HepG2 (cell line): Measurements from ENCODE around the gene BPIFB2. TPM values are rescaled to one million over a fixed set of nuclear protein-coding genes. Genes with fewer than 3 reads are reported as not detected.
A peak's percentile ranks its signal among the peaks of the same experiment; 100 is the strongest.

Source experiments
- ATAD3A ChIP-seq: sonication (generic); formaldehyde crosslinking; IDR thresholded peaks from 2 replicates; pipeline ENCODE4 v1.4.0; 2020; ENCODE audit warnings: missing genetic modification reagents
- CBX2 ChIP-seq, 2 experiments: fragments of 200-600 bp in 1 of 2; sonication (generic); formaldehyde crosslinking in 1 of 2; IDR thresholded peaks; 2 replicates each; pipeline versions ENCODE4 v1.7.0 to v1.8.1; 2018 to 2022; ENCODE audit warnings: low read depth in 2 of 2, low read length in 1 of 2, mild to moderate bottlenecking in 1 of 2, missing genetic modification reagents in 1 of 2
- FOXJ3 ChIP-seq: sonication (generic); formaldehyde crosslinking; IDR thresholded peaks from 2 replicates; pipeline ENCODE4 v1.4.0; 2020; ENCODE audit warnings: missing genetic modification reagents, mild to moderate bottlenecking, borderline replicate concordance
- KDM5B ChIP-seq: sonication (generic); formaldehyde crosslinking; IDR thresholded peaks from 2 replicates; pipeline ENCODE4 v1.4.0; 2020; ENCODE audit warnings: missing genetic modification reagents, mild to moderate bottlenecking, borderline replicate concordance
- MATR3 ChIP-seq: sonication (generic); formaldehyde crosslinking; IDR thresholded peaks from 2 replicates; pipeline ENCODE4 v1.4.0; 2020; ENCODE audit warnings: missing genetic modification reagents
- NCOA2 ChIP-seq: sonication (generic); formaldehyde crosslinking; IDR thresholded peaks from 2 replicates; pipeline ENCODE4 v1.8.0; 2022; ENCODE audit warnings: inconsistent platforms
- NKX3-1 ChIP-seq: sonication (generic); formaldehyde crosslinking; IDR thresholded peaks from 2 replicates; pipeline ENCODE4 v1.5.0; 2020; ENCODE audit warnings: missing genetic modification reagents
- REXO4 ChIP-seq: sonication (generic); formaldehyde crosslinking; IDR thresholded peaks from 2 replicates; pipeline ENCODE4 v1.8.0; 2022; ENCODE audit warnings: missing genetic modification reagents, mild to moderate bottlenecking, borderline replicate concordance
- SMYD3 ChIP-seq: sonication (generic); formaldehyde crosslinking; IDR thresholded peaks from 2 replicates; pipeline ENCODE4 v1.8.1; 2023; ENCODE audit warnings: mild to moderate bottlenecking, missing genetic modification reagents
- TOE1 ChIP-seq: sonication (generic); formaldehyde crosslinking; IDR thresholded peaks from 2 replicates; pipeline ENCODE4 v1.4.0; 2020; ENCODE audit warnings: mild to moderate bottlenecking, missing genetic modification reagents
- YEATS2 ChIP-seq: sonication (generic); formaldehyde crosslinking; IDR thresholded peaks from 2 replicates; pipeline ENCODE4 v1.4.0; 2020; ENCODE audit warnings: missing genetic modification reagents, borderline replicate concordance
- ZFP36 ChIP-seq: fragments of 150-350 bp; IDR thresholded peaks from 2 replicates; pipeline ENCODE4 v1.6.1; 2018; ENCODE audit warnings: borderline replicate concordance, low read length, low read depth; ENCODE audit not compliant: partially characterized antibody
- ZFP41 ChIP-seq: sonication (generic); formaldehyde crosslinking; IDR thresholded peaks from 2 replicates; pipeline ENCODE4 v1.4.0; 2020; ENCODE audit warnings: mild to moderate bottlenecking, missing genetic modification reagents, borderline replicate concordance
- ZNF263 ChIP-seq: sonication (generic); formaldehyde crosslinking; IDR thresholded peaks from 2 replicates; pipeline ENCODE4 v1.4.0; 2020; ENCODE audit warnings: missing genetic modification reagents
- ZSCAN9 ChIP-seq: IDR thresholded peaks from 2 replicates; pipeline ENCODE4 v1.6.1; 2016; ENCODE audit warnings: borderline replicate concordance
- polyA plus RNA-seq, 8 experiments: library from polyadenylated mRNA; depleted of rRNA in 3 of 8; stranded (reverse) in 7 of 8; unstranded in 1 of 8; fragments of >200 nt; fragmentation: Illumina TruSeq in 4 of 8; extraction: Trizol in 4 of 8; gene quantifications; 2 replicates each; pipeline versions ENCODE4 v1.2.1 to v1.2.3, GENCODE V29; 2011 to 2016; ENCODE audit warnings: low read depth in 4 of 8, missing spikeins in 1 of 8, mixed read lengths in 1 of 8; ENCODE audit not compliant: insufficient read depth in 1 of 8
- total RNA-seq, 5 experiments: library from RNA; depleted of rRNA; stranded (reverse); fragments of >200 nt; fragmentation: Illumina TruSeq; extraction: Trizol; gene quantifications; 2 replicates each; pipeline ENCODE4 v1.2.3, GENCODE V29; 2016; ENCODE audit warnings: low read depth in 1 of 5
- TF ChIP-seq, protein P1 (sequence below): sonication (generic); formaldehyde crosslinking; conservative IDR thresholded peaks from 2 replicates; pipeline ENCODE4 v1.4.0; 2020; ENCODE audit warnings: mild to moderate bottlenecking, missing genetic modification reagents, moderate library complexity
- TF ChIP-seq, protein P2 (sequence below): sonication (generic); formaldehyde crosslinking; IDR thresholded peaks from 2 replicates; pipeline ENCODE4 v1.4.0; 2020; ENCODE audit warnings: missing genetic modification reagents
- TF ChIP-seq, protein P3 (sequence below): sonication (generic); formaldehyde crosslinking; IDR thresholded peaks from 2 replicates; pipeline ENCODE4 v1.5.1; 2020; ENCODE audit warnings: mild to moderate bottlenecking, missing genetic modification reagents, moderate library complexity
- TF ChIP-seq, protein P4 (sequence below): sonication (generic); formaldehyde crosslinking; IDR thresholded peaks from 2 replicates; pipeline ENCODE4 v1.5.0; 2020; ENCODE audit warnings: missing genetic modification reagents, mild to moderate bottlenecking, borderline replicate concordance
- TF ChIP-seq, protein P5 (sequence below): sonication (generic); formaldehyde crosslinking; IDR thresholded peaks from 2 replicates; pipeline ENCODE4 v1.8.0; 2022; ENCODE audit warnings: mild to moderate bottlenecking, missing genetic modification reagents

The BPIFB2 gene
- total and polyA plus RNA-seq, 2 of the 13 experiments (the other 11 are each of a cell fraction or from before 2014, with no cell fraction given): 54.5 to 902 TPM

DNA sequence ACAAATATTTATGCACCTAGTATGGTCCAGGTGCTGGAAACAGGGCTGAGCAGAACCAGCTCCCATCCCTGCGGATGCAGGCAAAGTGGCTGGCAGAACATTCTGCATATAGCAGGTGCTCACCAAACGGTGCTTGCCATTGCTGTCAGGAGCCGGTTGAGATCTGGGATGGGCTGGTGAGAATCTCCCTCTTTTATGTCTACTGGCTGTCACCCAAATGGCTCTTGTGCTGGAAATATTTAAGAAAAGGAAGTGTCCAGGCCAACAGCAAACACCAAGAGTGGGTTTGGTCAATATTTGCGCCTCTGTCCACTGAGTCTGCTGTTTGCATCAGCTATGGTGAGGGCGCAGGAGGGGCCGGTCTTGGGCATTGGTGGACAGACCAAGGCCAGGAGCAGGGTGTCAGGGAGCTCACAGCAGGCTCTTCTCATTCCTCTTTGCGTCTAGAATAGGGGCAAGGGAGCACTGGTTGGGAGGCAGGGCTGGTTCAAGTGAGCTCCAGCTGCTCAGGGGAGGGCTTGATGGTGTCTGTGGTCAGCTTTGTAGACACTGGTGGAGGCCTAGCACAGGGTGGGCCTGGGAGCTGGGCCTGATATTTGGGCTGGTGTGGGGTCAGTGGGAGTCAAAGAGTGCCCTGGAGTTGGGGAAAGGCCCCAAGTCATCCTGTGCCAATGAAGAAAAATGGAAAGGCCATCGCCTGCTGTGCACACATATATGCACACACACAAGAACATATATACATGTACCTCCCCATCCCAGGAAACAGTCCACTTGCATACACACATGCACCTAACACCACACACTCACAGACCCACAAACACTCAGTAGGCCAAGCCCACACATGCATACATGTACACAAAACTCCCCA, 1.4 kb upstream of the BPIFB2 start (continued):
- TF ChIP-seq, protein P1, sequence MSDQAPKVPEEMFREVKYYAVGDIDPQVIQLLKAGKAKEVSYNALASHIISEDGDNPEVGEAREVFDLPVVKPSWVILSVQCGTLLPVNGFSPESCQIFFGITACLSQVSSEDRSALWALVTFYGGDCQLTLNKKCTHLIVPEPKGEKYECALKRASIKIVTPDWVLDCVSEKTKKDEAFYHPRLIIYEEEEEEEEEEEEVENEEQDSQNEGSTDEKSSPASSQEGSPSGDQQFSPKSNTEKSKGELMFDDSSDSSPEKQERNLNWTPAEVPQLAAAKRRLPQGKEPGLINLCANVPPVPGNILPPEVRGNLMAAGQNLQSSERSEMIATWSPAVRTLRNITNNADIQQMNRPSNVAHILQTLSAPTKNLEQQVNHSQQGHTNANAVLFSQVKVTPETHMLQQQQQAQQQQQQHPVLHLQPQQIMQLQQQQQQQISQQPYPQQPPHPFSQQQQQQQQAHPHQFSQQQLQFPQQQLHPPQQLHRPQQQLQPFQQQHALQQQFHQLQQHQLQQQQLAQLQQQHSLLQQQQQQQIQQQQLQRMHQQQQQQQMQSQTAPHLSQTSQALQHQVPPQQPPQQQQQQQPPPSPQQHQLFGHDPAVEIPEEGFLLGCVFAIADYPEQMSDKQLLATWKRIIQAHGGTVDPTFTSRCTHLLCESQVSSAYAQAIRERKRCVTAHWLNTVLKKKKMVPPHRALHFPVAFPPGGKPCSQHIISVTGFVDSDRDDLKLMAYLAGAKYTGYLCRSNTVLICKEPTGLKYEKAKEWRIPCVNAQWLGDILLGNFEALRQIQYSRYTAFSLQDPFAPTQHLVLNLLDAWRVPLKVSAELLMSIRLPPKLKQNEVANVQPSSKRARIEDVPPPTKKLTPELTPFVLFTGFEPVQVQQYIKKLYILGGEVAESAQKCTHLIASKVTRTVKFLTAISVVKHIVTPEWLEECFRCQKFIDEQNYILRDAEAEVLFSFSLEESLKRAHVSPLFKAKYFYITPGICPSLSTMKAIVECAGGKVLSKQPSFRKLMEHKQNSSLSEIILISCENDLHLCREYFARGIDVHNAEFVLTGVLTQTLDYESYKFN (CRISPR knock-in tag): peak; percentile 98
- TF ChIP-seq REXO4 (CRISPR knock-in tag) (no peak), ZFP41 (CRISPR knock-in tag) (no peak), SMYD3 (CRISPR knock-in tag) (no peak), ZSCAN9 (CRISPR knock-in tag) (peak; percentile 98), NCOA2 (CRISPR knock-in tag) (peak; percentile 98), YEATS2 (CRISPR knock-in tag) (peak; percentile 83; the same call in 1 of the 2 replicates), ATAD3A (no peak), ZFP36 (no peak), TOE1 (CRISPR knock-in tag) (no peak), ZNF263 (CRISPR knock-in tag) (peak; percentile 95), MATR3 (no peak), CBX2 (IDR thresholded peaks at IDR 0.05; ENCODE audit: low read depth, low read length) (no peak), CBX2 (CRISPR knock-in tag; IDR thresholded peaks at IDR 0.05; ENCODE audit: low read depth) (no peak; the same call in 1 of the 2 replicates), NKX3-1 (CRISPR knock-in tag) (no peak), KDM5B (CRISPR knock-in tag) (no peak; the same call in 1 of the 2 replicates), FOXJ3 (peak; percentile 74; the same call in 1 of the 2 replicates)
- TF ChIP-seq, protein P2, sequence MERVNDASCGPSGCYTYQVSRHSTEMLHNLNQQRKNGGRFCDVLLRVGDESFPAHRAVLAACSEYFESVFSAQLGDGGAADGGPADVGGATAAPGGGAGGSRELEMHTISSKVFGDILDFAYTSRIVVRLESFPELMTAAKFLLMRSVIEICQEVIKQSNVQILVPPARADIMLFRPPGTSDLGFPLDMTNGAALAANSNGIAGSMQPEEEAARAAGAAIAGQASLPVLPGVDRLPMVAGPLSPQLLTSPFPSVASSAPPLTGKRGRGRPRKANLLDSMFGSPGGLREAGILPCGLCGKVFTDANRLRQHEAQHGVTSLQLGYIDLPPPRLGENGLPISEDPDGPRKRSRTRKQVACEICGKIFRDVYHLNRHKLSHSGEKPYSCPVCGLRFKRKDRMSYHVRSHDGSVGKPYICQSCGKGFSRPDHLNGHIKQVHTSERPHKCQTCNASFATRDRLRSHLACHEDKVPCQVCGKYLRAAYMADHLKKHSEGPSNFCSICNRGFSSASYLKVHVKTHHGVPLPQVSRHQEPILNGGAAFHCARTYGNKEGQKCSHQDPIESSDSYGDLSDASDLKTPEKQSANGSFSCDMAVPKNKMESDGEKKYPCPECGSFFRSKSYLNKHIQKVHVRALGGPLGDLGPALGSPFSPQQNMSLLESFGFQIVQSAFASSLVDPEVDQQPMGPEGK (CRISPR knock-in tag): peak; percentile 95
- TF ChIP-seq, protein P3, sequence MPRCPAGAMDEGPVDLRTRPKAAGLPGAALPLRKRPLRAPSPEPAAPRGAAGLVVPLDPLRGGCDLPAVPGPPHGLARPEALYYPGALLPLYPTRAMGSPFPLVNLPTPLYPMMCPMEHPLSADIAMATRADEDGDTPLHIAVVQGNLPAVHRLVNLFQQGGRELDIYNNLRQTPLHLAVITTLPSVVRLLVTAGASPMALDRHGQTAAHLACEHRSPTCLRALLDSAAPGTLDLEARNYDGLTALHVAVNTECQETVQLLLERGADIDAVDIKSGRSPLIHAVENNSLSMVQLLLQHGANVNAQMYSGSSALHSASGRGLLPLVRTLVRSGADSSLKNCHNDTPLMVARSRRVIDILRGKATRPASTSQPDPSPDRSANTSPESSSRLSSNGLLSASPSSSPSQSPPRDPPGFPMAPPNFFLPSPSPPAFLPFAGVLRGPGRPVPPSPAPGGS: 0 out of 2 replicates have a peak, but pooled peaks have one; percentile 79
- TF ChIP-seq, protein P4, sequence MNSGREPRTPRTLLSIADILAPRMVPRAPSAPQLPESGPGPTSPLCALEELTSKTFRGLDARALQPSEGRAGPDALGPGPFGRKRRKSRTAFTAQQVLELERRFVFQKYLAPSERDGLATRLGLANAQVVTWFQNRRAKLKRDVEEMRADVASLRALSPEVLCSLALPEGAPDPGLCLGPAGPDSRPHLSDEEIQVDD (CRISPR knock-in tag): no peak
- TF ChIP-seq, protein P5, sequence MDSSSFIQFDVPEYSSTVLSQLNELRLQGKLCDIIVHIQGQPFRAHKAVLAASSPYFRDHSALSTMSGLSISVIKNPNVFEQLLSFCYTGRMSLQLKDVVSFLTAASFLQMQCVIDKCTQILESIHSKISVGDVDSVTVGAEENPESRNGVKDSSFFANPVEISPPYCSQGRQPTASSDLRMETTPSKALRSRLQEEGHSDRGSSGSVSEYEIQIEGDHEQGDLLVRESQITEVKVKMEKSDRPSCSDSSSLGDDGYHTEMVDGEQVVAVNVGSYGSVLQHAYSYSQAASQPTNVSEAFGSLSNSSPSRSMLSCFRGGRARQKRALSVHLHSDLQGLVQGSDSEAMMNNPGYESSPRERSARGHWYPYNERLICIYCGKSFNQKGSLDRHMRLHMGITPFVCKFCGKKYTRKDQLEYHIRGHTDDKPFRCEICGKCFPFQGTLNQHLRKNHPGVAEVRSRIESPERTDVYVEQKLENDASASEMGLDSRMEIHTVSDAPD (CRISPR knock-in tag): peak; percentile 100
